Stimulated activated CD4-positive, alpha-beta T cell treated with anti-CD3 and anti-CD28 coated beads, Interleukin-12 subunit alpha, Interleukin-12 subunit beta, amount 100 ng/mL, for 24 hours (primary cell): ENCODE results near the gene MRM3.
"Not testable (repeated sequence)": the region's sequence is repeated elsewhere in the genome, so short reads cannot be mapped to it uniquely, and the experiment has no call there.

ENCODE experiments used
- DNase-seq, 2 experiments: peaks; one replicate each; pipeline ENCODE4 v3.0.0-alpha.2; 2020; ENCODE audit warnings: low read depth in 2 of 2

MRM3 gene

GRCh38 chr17:824378-824777 is 42.2 kb downstream of the MRM3 start:
- no peak for DNase-seq

- DNase-seq: no peak
These were observed 43.1 kb downstream of the MRM3 start for GRCh38 chr17:825216-825615.

GRCh38 chr17:826778-827177 is 44.6 kb downstream of the MRM3 start:
- DNase-seq: no peak

GRCh38 chr17:828761-829160 is 46.6 kb downstream of the MRM3 start:
- no peak for DNase-seq

GRCh38 chr17:829614-830013 is 47.5 kb downstream of the MRM3 start:
- not testable (repeated sequence) for DNase-seq

- DNase-seq: no peak
These were observed 48.2 kb downstream of the MRM3 start for GRCh38 chr17:830381-830780.

- DNase-seq: no peak
These were observed 48.8 kb downstream of the MRM3 start for GRCh38 chr17:830950-831349.

GRCh38 chr17:834136-834535 is 52.0 kb downstream of the MRM3 start:
- DNase-seq: no peak

GRCh38 chr17:835263-835662 is 53.1 kb downstream of the MRM3 start:
- no peak for DNase-seq

- DNase-seq: not testable (repeated sequence)
These were observed 53.6 kb downstream of the MRM3 start for GRCh38 chr17:835721-836120.

- DNase-seq: no peak
These were observed 54.0 kb downstream of the MRM3 start for GRCh38 chr17:836151-836550.

GRCh38 chr17:838486-838885 is 56.3 kb downstream of the MRM3 start:
- no peak for DNase-seq

- no peak for DNase-seq
These were observed 59.2 kb downstream of the MRM3 start for GRCh38 chr17:841313-841712.
